ENCODE data around the gene TRHDE.

DNA sequence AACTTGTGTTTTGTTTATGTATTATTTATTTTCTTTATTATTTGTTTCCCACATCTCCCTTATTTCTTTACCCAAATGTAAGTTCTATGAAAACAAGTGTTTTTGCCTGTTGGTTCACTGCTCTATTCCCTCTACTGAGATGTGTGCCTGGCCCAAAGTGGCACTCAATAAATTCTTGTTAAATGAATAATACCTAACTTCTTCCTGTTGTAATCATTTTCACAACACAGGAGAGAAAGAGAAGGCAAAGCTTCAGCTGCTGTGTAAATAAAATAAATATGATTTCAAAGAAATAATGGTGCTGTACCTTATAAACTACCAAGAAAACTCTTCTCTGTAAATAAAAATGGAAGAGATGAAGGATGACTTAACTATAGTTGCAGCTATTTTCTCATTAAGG, 116.2 kb downstream of the TRHDE start:
- TF ChIP-seq POLR2A (IDR thresholded peaks at IDR 0.05; ENCODE audit: low read length) (no peak), GATA1 (IDR thresholded peaks at IDR 0.05; ENCODE audit: low read depth, low read length) (no peak)
